GM19023 (cell line): ENCODE data around the gene UBB.
"Not testable (repeated sequence)": the region's sequence is repeated elsewhere in the genome, so short reads cannot be mapped to it uniquely, and the experiment has no call there.

ENCODE experiments used
- ATAC-seq: cut with Tn5 transposase; IDR thresholded peaks from one replicate; pipeline ENCODE4 v1.9.1; 2021; ENCODE audit warnings: mild to moderate bottlenecking, moderate library complexity; ENCODE audit not compliant: unreplicated experiment

UBB gene

GRCh38 chr17:16374146-16374938 is 6.5 kb upstream of the UBB start:
- ATAC-seq, result no peak

- no peak for ATAC-seq
These were observed 3.0 kb upstream of the UBB start for GRCh38 chr17:16377941-16378341.

- no peak for ATAC-seq
These were observed 2.1 kb upstream of the UBB start for GRCh38 chr17:16378636-16379282.

DNA sequence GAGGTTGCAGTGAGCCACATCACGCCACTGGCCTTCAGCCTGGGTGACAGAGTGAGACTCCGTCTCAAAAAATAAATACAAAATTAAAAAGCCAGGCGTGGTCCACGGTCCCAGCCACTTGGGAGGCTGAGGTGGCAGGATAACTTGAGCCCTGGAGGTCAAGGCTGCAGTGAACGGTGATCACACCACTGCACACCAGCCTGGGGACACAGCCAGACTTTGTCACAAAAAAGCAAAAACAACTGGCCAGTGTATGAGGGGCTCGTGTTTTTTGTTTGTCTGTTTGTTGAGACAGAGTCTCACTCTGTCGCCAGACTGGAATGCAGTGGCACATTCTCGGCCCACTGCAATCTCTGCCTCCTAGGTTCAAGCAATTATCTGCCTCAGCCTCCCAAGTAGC is 1.2 kb upstream of the UBB start:
- no peak for ATAC-seq

GRCh38 chr17:16381496-16381820 is 567 bp downstream of the UBB start:
- peak; percentile 1 for ATAC-seq

- no peak for ATAC-seq
These were observed 2.3 kb downstream of the UBB start for GRCh38 chr17:16383216-16383615.

DNA sequence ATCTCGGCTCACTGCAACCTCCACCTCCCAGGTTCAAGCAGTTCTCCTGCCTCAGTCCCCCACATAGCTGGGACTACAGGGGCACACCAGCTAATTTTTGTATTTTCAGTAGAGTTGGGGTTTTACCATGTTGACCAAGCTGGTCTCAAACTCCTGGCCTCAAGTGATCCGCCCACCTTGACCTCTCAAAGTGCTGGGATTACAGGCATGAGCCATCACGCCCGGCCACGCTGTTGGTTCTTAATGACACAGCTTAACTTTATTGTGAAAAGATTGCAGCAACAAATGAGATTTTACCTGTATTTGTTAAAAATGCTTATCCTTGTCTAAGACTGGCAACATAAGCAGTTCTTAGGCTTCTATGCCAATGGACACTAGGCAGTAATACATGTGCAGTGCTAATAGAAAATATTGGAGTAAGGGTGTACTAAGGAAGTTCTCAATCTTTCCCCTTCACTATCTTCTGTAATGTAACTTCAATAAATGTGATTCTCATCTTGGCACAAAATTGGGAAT is 2.9 kb downstream of the UBB start:
- no peak for ATAC-seq

DNA sequence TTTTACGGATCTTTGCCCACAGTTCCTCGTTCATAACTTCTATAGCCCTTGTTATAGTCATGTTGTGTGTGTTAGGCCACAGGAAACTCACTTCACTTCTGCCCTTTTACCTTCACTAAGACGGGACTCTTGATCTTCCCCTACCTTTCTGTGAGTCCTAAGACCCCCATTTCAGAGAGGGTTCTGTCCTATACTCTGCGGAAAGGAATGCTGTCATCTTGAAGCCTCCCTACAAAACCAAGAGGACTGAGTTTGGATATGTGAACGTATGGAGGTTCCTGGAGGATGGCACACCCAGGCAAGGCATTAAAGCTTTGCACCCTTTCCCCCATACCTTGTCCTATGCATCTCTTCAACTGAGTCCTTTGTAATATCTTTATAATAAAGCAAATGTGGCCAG is 3.7 kb downstream of the UBB start:
- ATAC-seq, result no peak

- not testable (repeated sequence) for ATAC-seq
These were observed 5.2 kb downstream of the UBB start for GRCh38 chr17:16386126-16386507.

GRCh38 chr17:16391451-16391850 is 10.6 kb downstream of the UBB start:
- no peak for ATAC-seq

DNA sequence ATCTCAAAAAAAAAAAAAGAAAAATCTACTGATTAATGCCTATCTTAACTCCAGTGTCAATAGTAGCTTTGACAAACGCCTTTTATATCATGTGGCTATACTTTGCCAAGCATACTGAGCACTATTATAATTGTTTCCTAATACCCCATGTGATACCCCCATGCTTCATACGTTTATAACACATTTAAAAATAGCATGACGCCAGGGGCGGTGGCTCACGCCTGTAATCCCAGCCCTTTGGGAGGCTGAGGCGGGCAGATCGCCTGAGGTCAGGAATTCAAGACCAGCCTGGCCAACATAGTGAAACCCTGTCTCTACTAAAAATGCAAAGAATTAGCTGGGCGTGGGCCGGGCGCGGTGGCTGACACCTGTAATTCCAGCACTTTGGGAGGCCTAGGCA is 11.6 kb downstream of the UBB start:
- ATAC-seq, result not testable (repeated sequence)

- not testable (repeated sequence) for ATAC-seq
These were observed 15.0 kb downstream of the UBB start for GRCh38 chr17:16395887-16396286.

DNA sequence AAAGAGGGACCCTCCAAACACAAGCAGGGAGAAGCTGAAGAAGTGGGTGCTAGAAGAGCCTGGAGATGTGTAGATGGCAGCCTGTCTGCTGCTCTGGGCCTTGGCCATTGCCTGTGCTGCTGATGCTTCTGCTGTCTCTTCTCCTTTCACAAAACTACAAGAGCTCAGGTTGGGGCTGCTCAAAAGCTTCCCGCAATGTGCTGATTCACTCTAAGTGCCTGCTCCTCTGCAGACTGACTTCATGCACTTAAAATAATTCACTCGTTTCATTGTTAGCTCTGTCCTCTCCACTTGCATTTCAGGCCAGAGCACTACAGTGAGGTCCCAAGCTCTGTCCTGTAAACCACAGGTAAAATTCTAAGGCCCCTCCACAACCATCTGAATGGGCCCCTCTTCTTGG is 15.8 kb downstream of the UBB start:
- not testable (repeated sequence) for ATAC-seq

DNA sequence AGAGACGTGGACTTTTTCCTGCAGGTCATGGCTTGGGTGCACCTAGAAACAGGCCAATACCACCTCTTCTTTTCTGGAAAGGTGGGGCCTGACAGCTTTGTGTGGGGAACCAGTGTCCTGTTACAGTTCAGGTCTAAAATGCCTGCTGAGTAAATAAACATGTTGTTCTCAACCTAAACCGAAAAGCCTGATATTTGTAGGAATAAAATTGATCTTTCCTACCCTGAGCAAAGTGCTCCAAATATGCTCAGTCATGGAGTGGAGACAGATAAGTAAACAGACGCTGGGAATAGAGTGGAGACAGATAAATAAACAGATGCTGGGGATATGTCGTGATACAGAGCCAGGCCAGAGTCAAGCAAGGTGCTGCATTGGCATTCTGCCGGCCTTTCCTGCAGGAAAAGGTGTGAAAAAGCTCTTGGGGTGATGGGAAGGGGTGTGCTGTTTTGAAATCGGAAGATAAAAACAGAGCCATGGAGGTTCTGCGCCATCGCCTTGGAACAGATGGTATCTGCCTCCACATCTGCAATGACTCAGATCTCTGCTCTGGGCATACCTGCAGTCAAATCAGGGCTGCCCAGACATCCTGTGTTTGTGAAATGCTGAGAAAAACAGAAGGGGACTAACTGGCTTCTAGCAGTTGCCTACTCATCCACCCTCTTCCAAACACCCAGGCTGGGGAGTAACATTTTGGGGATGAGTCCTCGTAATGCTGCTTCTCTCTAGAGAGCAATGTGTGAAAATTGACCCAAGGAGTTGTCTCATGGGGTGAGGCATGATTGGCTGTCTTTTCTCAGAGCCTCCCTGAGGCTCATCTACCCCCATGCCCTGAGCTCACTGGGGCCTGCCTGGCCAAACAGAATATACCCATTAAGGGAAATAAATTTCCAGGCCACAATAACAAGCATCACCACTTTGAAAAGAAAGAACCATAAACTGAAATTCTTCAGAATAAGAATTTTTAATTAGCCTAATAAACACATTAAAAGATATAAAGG is 17.7 kb downstream of the UBB start:
- ATAC-seq, result no peak

- not testable (repeated sequence) for ATAC-seq
These were observed 23.0 kb downstream of the UBB start for GRCh38 chr17:16403847-16404246.

DNA sequence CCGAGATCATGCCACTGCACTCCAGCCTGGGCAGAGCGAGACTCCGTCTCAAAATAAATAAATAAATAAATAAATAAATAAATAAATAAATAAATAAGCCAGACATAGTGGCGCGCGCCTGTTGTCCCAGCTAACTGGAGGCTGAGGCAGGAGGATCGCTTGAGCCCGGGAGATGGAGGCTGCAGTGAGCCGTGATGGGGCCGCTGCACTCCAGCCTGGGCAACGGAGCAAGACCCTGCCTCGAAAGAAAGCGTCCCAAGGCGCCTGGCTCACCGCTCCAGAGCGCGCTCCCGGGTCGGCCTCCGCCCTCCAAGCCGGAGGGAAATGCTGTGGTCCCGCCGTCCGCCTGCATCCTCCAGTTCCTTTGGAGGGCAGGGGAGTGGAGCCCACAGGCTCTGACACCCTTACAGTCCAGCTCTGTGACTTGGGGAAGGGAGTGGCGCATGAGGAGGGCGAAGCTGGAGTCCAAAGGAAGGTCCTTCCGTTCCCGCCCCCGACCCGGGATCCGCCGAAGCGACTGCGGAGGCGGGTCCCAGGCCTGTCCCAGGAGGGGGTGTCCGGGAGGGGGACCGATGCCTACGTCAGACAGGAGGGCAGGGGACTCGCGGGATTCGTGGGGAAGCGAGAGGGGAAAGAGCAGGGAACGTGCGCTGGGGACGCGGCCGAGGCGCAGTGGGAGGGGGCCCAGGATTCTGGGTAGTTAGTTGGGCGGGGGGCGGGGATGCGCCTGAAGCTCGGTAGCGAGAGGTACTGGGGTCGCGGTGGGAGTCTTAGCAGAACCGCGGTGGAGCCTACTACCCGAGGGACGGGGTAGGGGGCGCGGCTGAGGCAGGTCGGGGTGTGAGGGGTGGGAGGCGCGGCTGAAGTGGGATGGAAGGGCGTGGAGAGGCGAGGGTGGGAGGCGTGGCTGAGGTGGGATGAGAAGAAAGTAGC is 26.1 kb downstream of the UBB start:
- no peak for ATAC-seq

DNA sequence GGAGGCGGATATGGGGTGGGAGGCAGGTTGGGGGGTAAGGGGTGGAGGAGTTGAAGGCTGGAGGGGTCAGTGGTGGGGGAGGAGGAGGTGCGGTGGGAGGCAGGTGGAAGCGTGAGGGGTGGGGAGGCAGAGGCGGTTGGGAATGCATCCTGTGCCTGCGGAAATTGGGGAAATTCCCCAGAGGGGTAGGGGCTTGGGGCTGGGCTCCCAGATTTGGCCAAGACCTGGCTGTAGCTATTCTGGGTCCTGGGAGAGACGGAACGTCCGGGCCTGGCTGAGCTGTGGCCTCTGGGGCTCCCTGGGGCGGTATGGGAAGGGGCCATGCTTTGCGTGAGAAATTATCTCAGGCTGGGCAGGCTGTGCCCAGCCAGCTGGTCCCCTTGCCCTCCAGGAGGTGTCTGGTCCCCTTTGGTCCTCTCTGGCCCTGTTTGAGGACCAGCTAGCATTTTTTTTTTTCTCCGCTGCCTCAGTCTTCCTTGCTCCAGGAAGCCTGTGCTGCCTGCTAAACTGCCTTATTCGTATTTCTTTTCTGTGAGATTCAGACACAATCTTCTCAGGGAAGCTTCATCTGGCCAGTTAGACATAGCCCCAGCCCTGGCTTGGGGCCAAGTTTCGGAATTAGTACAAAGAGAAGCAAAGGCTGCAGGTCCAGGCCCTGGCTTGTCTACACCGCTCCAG is 27.2 kb downstream of the UBB start:
- ATAC-seq, result peak; percentile 86

GRCh38 chr17:16415031-16415924 is 34.4 kb downstream of the UBB start, which contains the start of gene TRPV2:
Gene TRPV2, plus strand, starts transcription at chr17:16415571. Its CDS starts 2,098 bp downstream, at chr17:16417669.
- peak; percentile 48 for ATAC-seq
